Measurements from ENCODE around the gene ESR1. TPM values are rescaled to one million over a fixed set of nuclear protein-coding genes. Genes with fewer than 3 reads are reported as not detected.
A peak's percentile ranks its signal among the peaks of the same experiment; 100 is the strongest.
"Not testable (repeated sequence)": the region's sequence is repeated elsewhere in the genome, so short reads cannot be mapped to it uniquely, and the experiment has no call there.

The ESR1 gene
- total RNA-seq, 1 donor from 2014 or later: 0.75 TPM

DNA sequence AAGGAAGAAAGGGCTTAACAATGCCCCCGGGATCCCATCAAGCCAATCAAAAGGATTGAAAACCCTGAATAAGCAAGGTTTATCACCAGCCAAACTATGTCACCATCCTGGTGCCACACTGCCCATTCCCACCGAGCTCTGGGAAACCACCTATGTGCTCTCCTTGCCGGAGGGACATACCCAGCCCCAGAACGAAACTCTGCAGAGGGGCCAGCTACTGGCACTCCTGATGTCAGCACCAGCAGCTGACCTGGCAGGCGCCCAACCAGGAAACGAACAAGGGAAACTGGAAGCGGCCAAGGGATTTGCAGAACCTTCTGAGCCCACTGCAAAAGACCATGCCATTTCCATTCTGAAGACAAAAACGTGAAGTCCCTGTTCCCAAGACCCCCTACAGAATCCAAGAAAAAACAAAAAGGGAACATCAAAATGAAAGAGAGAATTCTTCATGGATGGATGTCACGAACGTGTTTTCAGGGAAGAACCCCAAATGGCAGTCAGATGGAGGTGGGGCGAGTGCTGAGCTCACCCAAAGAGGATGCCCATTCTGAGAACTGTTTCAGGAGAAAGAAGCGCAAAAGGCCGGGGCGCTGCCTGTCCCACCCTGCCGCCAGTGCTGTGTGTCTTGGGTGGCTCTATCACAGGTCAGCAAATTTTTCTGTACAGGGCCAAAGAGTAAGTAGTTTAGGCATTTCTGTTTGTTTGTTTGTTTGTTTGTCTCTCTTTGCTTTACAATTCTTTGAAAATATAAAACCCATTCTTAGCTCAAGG lies 305.2 kb downstream of the ESR1 start:
- intact Hi-C loops (cut with DNase I): no loop called here
- DNase-seq (ENCODE audit: low spot score): peak; percentile 83

DNA sequence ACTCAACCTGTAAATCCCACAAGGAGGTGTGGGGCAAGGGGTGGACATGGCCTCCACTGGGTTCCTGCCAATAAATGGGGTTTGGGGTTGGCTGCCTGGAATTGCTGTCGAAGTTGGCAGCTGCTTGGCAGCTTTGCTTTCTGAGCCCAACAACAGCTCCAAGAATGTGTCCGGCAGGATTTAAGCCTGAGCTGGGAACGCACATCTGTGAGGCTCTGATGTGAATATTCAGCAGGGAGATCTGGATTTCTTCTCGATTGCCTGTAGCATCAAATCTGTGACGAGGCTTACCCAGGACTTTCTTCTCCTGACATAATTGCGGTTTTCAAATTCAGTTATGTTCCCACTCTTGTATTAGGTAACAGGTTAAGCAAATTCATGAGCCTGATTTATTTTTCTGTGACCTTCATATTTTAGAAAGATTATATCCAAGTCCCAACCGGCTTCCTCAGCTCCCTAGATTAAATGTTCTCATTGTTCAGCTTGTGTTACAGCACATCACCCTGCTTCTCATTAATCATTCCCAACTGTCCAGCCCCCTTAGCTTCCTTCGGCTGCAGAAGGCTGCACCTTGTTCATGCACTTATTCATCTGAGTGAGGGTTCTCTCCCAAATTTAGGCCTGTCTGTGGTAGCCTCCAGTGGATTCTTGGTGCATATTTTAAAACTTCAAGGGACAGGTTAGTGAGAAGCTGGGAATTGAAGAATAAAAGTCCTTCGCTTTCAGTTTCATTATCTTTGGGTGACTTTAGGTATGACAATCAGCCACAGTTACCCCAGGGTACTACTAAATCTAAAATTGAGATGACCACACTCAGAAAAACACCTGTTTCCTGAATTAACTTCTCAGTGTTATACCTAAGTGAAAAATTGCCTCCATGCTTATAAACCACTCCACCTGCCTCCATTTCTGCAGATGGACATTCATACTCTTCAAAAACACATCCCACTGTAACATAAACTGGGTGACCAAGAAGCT lies 310.0 kb downstream of the ESR1 start:
- intact Hi-C loops (cut with DNase I): no loop called here
- DNase-seq (ENCODE audit: low spot score): no peak

DNA sequence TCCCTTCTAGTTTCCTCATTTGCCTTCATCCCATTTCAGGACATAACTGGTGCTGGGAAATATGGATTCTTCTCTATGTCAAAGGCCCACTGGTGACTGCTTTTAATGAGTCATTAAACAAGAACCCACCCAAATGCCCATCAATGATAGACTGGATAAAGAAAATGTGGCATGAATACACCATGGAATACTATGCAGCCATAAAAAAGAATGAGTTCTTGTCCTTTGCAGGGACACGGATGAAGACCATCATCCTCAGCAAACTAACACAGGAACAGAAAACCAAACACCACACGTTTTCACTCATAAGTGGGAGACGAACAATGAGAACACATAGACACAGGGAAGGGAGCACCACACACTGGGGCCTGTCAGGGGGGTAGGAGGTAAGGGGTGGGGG lies 310.7 kb downstream of the ESR1 start:
- DNase-seq (ENCODE audit: low spot score): no peak
- intact Hi-C loops (cut with DNase I): no loop called here

GRCh38 chr6:152118678-152119077 lies 311.2 kb downstream of the ESR1 start:
- intact Hi-C loops (cut with DNase I): no loop called here
- DNase-seq (ENCODE audit: low spot score): no peak

- no peak for DNase-seq (ENCODE audit: low spot score)
- intact Hi-C loops (cut with DNase I): no loop called here
Observed at GRCh38 chr6:152119831-152120230, 312.3 kb downstream of the ESR1 start.

GRCh38 chr6:152121910-152122309 lies 314.4 kb downstream of the ESR1 start:
- DNase-seq (ENCODE audit: low spot score): no peak
- intact Hi-C loops (cut with DNase I): no loop called here

DNA sequence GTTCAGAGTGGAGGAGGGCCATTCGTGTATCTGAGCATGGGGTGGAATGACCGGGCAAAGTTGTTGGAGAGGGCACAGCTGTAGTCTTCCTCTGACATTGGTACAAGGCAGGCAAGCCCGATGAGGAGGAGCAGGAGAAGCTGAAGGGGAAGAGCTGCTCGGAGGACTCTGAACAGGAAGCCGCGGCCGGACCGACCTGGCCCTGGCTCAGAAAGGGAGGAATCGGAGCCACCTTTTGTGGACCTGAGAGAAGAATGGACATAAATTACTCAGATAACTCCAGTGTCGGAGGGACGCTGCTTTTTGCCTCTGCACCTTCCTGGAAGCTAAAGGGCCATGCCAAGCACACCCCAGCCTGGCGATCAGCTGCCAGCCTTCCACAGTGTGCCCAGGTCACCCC lies 315.0 kb downstream of the ESR1 start:
- intact Hi-C loops (cut with DNase I): no loop called here
- DNase-seq (ENCODE audit: low spot score): no peak

DNA sequence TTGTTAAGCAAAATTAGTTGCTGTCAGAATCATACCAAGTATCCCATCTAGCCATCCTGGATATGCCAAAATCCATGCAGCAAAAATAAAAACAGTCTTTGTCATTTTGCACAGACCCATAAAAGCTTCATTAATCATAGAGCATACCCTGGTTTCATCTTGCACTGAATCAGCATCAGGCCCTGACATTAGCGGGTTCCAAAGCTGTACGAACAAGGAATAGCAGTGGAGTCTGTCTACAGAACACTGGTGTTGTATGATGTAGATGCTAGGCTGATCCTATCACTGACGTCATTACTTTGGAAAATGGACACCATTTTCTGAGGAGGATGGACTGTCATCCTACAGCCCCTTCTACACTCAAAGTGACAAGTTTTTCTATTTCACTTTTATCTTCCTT lies 315.6 kb downstream of the ESR1 start:
- no peak for DNase-seq (ENCODE audit: low spot score)
- intact Hi-C loops (cut with DNase I): no loop called here

GRCh38 chr6:152124429-152125074 lies 317.1 kb downstream of the ESR1 start:
- DNase-seq (ENCODE audit: low spot score): no peak
- intact Hi-C loops (cut with DNase I): loop anchor here (2.0 kb wide), 1 partner anchor 358 kb away; no protein-coding TSS in a partner anchor

- no peak for DNase-seq (ENCODE audit: low spot score)
- intact Hi-C loops (cut with DNase I): no loop called here
Observed at GRCh38 chr6:152127432-152128165, 320.1 kb downstream of the ESR1 start.

DNA sequence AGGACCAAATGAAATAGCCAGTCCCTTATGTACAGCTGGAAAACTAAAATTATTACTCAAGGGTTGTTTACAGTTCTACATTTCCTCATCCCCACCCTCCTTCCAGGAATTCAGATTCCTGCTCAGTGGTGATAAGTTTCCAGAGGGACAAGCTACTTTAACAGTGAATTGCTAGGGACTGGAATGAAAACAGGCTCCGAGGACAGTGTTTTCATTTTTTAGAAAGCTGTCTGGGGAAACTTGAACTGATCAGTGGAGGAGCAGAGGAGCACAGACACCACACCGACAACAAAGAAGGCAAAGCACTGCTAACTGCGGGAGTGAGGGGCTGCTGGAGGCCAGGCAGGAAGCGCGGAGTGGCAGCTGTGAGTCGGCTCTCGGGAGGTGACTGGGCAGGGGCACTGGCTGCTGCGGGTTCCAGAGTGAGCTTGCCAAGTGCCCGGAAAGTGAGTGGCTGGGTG lies 322.2 kb downstream of the ESR1 start:
- no peak for DNase-seq (ENCODE audit: low spot score)
- intact Hi-C loops (cut with DNase I): no loop called here

DNA sequence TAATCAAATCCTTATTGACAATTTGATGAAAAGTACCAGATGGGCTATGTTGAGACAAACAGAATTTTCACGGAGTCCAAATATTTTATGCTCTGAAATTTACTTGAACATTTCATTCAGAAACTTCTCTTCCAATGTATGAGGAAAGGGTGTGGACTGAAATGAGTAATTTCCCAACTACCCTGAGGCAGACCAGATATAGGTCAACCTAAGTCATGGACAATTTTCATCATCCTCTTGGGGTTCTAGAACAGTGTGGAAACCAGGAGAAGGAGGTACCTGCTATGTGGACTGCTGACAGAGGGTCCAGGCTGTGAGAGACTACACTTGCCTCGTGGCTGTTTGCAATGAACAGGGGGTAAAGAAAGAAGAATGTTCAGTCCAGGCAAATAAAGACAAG lies 323.0 kb downstream of the ESR1 start:
- DNase-seq (ENCODE audit: low spot score): no peak
- intact Hi-C loops (cut with DNase I): no loop called here

- no peak for DNase-seq (ENCODE audit: low spot score)
- intact Hi-C loops (cut with DNase I): no loop called here
Observed at GRCh38 chr6:152135755-152136448, 328.4 kb downstream of the ESR1 start.

- intact Hi-C loops (cut with DNase I): no loop called here
- DNase-seq (ENCODE audit: low spot score): no peak
Observed at GRCh38 chr6:152136449-152136825, 329.0 kb downstream of the ESR1 start.

- intact Hi-C loops (cut with DNase I); DNase-seq (ENCODE audit: low spot score): not testable (repeated sequence)
Observed at GRCh38 chr6:152138344-152138743, 330.9 kb downstream of the ESR1 start.

GRCh38 chr6:152142105-152142504 lies 334.6 kb downstream of the ESR1 start:
- intact Hi-C loops (cut with DNase I): no loop called here
- DNase-seq (ENCODE audit: low spot score): no peak

DNA sequence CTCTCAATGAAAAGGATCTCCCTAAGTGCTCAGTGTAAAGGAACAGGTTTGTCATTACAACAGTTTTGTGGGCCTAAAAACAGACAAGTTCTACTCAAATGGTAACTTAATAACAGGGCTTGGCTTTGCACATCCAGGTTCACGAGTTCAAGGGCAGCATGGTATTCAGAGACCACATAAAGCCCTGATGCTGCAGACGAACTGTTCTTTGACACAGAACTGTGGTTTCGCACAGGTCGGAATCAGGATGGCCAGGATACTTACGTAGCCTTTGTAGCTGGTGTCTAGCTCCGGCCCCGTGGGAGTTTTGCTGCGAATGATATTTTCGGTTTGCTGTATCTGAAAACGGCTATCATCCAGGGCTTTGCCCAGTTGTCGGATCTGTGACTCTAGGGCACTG lies 335.9 kb downstream of the ESR1 start:
- intact Hi-C loops (cut with DNase I): no loop called here
- no peak for DNase-seq (ENCODE audit: low spot score)

DNA sequence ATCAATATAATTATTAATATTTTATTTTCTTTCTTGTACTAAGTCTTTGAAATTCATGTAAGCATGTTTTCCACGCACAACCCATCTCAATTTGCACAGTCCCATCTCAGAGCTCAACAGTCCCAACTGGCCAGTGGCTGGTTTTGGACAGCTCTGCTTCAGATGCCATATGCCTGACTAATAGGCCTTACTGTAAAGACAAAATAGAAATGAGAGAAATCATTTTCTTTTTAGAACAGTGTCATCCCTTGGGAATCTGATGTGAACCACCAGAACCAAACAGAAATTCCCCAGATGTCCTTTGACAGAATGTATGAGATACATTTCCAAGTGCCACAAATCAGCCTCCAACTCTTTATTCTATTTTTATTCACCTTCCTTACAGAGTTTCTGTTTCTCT lies 338.9 kb downstream of the ESR1 start:
- intact Hi-C loops (cut with DNase I): no loop called here
- DNase-seq (ENCODE audit: low spot score): no peak

GRCh38 chr6:152147269-152147668 lies 339.8 kb downstream of the ESR1 start:
- DNase-seq (ENCODE audit: low spot score): no peak
- intact Hi-C loops (cut with DNase I): no loop called here
